HEK293T (cell line): ENCODE results near the gene USB1.
"Not testable (repeated sequence)": the region's sequence is repeated elsewhere in the genome, so short reads cannot be mapped to it uniquely, and the experiment has no call there.

Source experiments
- CTCF ChIA-PET: fragments of 350-600 bp; formaldehyde crosslinking; extraction: SDS; loops from one replicate; lab custom pipeline; 2021; ENCODE audit warnings: antibody characterized with exemption, inconsistent platforms; lab: Yijun Ruan, JAX
- POLR2A ChIA-PET: fragments of 350-600 bp; formaldehyde crosslinking; extraction: SDS; loops from one replicate; lab custom pipeline; 2020; ENCODE audit warnings: antibody characterized with exemption, inconsistent platforms; lab: Yijun Ruan, JAX
- DNase-seq: peaks from one replicate; pipeline ENCODE4 v3.0.0; 2012; ENCODE audit warnings: mixed read lengths; ENCODE audit errors: extremely low spot score
- ARNT ChIP-seq: fragments of 450-650 bp; IDR thresholded peaks from 2 replicates; pipeline ENCODE4 v1.6.1; 2017; ENCODE audit warnings: mild to moderate bottlenecking
- BHLHE40 ChIP-seq: fragments of 450-650 bp; IDR thresholded peaks from 2 replicates; pipeline ENCODE4 v1.6.1; 2016; ENCODE audit warnings: mild to moderate bottlenecking, moderate library complexity, borderline replicate concordance
- CTBP1 ChIP-seq: fragments of 450-650 bp; IDR thresholded peaks from 2 replicates; pipeline ENCODE4 v1.6.1; 2016; ENCODE audit warnings: borderline replicate concordance
- ELF4 ChIP-seq: fragments of 450-650 bp; IDR thresholded peaks from 2 replicates; pipeline ENCODE4 v1.6.1; 2017; ENCODE audit warnings: antibody characterized with exemption
- FOXA1 ChIP-seq: fragments of 450-650 bp; IDR thresholded peaks from 2 replicates; pipeline ENCODE4 v1.6.1; 2016; ENCODE audit warnings: mild to moderate bottlenecking
- FOXK2 ChIP-seq: fragments of 450-650 bp; IDR thresholded peaks from 2 replicates; pipeline ENCODE4 v1.6.1; 2016; ENCODE audit warnings: mild to moderate bottlenecking
- FOXM1 ChIP-seq: fragments of 450-650 bp; IDR thresholded peaks from 2 replicates; pipeline ENCODE4 v1.6.1; 2017; ENCODE audit warnings: mild to moderate bottlenecking, borderline replicate concordance
- HDGF ChIP-seq: fragments of 450-650 bp; IDR thresholded peaks from 2 replicates; pipeline ENCODE4 v1.6.1; 2017; ENCODE audit warnings: antibody characterized with exemption, borderline replicate concordance
- L3MBTL2 ChIP-seq: fragments of 450-650 bp; conservative IDR thresholded peaks from 2 replicates; pipeline ENCODE4 v1.6.1; 2016; ENCODE audit warnings: mild to moderate bottlenecking
- LEF1 ChIP-seq: fragments of 450-650 bp; IDR thresholded peaks from 2 replicates; pipeline ENCODE4 v1.6.1; 2017; ENCODE audit warnings: mild to moderate bottlenecking, borderline replicate concordance
- NFRKB ChIP-seq: fragments of 450-650 bp; IDR thresholded peaks from 2 replicates; pipeline ENCODE4 v1.6.1; 2016; ENCODE audit warnings: mild to moderate bottlenecking, moderate library complexity
- SP1 ChIP-seq: fragments of 450-650 bp; IDR thresholded peaks from 2 replicates; pipeline ENCODE4 v1.6.1; 2017
- SUZ12 ChIP-seq: fragments of 450-650 bp; IDR thresholded peaks from 2 replicates; pipeline ENCODE4 v1.6.1; 2016; ENCODE audit warnings: mild to moderate bottlenecking
- TARDBP ChIP-seq: fragments of 450-650 bp; IDR thresholded peaks from 2 replicates; pipeline ENCODE4 v1.6.1; 2016
- ZNF384 ChIP-seq: fragments of 450-650 bp; IDR thresholded peaks from 2 replicates; pipeline ENCODE4 v1.6.1; 2016
- TF ChIP-seq, protein P1 (sequence below): fragments of 450-650 bp; IDR thresholded peaks from 2 replicates; pipeline ENCODE4 v1.6.1; 2016

USB1 gene

DNA sequence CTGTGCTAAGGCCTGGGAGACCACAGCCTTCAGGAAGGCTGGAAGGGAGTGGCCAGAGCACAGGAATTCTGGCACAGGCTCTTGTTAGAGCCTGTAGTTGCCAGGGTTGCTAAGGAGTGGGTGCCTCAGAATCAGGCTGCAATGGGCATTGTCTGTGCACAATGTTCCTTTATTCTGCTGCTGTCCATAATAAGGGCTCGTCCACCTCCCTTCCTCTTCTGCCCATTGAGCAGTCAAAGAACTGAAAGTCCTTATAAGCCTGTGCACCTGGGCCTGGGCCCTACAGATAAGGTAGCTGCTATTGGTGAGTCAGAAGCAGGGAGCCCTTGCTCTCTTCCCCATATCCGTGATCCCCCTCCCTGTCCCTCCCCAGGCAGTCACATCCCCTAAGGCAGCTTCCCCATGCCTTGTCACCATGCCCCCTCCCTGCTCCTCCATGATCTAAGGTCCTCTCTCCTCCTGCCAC, 24.8 kb upstream of the USB1 start:
- CTCF ChIA-PET: no interaction called here
- no peak for DNase-seq
- TF ChIP-seq BHLHE40 (no peak), ZNF384 (no peak), ARNT (no peak), NFRKB (no peak), SP1 (no peak), FOXK2 (no peak), ELF4 (no peak), FOXM1 (no peak), FOXA1 (no peak), LEF1 (no peak), CTBP1 (no peak)
- TF ChIP-seq, protein P1, sequence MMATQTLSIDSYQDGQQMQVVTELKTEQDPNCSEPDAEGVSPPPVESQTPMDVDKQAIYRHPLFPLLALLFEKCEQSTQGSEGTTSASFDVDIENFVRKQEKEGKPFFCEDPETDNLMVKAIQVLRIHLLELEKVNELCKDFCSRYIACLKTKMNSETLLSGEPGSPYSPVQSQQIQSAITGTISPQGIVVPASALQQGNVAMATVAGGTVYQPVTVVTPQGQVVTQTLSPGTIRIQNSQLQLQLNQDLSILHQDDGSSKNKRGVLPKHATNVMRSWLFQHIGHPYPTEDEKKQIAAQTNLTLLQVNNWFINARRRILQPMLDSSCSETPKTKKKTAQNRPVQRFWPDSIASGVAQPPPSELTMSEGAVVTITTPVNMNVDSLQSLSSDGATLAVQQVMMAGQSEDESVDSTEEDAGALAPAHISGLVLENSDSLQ: no peak
- POLR2A ChIA-PET: no interaction called here

DNA sequence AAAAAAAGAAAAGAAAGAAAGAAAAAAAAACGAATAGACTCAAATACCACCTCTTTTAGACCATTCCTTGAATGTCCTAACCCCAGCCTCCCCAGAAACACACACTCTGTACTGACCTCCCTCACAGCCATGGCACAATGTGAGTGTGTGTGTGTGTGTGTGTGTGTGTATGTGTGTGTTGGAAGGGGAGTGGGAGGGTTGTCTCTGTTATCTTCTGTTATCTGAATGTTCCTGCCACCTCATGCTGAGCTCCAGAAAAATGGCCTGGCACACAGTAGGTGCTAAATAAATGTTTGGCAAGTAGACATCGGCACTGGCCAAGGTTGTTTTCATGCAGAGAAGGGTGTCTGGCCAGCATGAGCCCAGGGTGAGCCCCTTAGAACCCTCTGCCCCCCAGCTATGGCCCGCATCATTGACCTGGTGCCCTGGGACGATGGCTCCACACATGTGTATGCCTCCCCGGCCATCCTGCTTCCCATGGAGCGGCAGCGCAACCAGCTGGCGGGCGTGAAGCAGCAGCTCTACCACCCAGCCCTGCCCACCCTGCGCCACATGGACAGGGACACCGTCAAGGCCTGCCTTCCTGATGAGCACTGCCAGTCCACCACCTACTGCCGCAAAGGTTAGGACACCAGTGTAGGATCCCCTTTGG, 23.7 kb upstream of the USB1 start:
- ChIA-PET POLR2A (no interaction called here), CTCF (interaction anchor here (0.7 kb wide), 1 partner anchor 962 kb away, joined by 3 read pairs; no protein-coding TSS in a partner anchor)
- TF ChIP-seq HDGF: no peak
- no peak for TF ChIP-seq FOXA1
- TF ChIP-seq NFRKB: no peak
- no peak for TF ChIP-seq ARNT
- TF ChIP-seq FOXM1: no peak
- no peak for TF ChIP-seq SUZ12
- no peak for DNase-seq

DNA sequence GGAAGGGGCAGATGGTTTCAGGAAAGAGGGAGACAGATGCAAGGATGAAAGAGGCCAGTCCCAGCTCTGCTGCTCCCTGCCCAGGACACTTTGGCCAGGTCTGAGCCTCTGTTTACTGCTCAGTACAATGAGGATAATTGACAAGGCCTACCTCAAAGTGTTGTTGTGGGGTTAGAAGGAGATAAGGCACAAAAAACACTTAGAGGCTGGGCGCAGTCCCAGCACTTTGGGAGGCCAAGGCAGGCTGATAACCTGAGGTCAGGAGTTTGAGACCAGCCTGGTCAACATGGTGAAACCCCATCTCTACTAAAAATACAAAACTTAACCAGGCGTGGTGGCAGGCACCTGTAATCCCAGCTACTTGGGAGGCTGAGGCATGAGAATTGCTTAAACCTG, 23.1 kb upstream of the USB1 start:
- POLR2A ChIA-PET, CTCF ChIA-PET, DNase-seq: not testable (repeated sequence)

DNA sequence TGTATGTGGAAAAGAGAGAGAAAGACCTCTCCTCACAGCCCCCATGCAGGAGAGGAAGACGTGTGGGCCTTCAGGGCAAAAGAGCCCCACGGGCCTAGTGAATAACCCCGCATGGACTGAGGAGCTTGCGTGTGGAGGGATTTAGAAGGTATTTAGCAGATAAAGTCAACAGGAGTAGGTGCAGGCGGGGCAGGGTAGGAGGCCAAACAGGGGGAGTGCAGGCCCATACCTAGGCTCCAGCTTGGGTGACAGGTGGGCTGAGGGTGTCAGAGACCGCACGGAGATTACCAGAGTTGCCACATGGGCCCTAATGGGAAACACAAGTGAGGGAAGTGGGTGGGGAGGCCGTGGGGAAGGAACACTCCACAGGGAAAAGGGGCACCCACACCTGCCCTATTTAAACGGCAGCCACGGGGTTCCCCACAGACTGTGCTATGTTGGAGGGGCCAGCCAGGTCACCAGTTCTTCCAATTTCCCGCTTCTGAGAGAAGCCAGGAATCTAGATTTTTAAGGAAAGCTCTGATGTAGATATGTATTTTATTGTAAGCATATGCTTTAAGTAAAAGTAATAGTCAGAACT, 22.1 kb upstream of the USB1 start:
- POLR2A ChIA-PET: no interaction called here
- TF ChIP-seq SUZ12: no peak
- no peak for TF ChIP-seq CTBP1
- CTCF ChIA-PET: no interaction called here
- DNase-seq: no peak

DNA sequence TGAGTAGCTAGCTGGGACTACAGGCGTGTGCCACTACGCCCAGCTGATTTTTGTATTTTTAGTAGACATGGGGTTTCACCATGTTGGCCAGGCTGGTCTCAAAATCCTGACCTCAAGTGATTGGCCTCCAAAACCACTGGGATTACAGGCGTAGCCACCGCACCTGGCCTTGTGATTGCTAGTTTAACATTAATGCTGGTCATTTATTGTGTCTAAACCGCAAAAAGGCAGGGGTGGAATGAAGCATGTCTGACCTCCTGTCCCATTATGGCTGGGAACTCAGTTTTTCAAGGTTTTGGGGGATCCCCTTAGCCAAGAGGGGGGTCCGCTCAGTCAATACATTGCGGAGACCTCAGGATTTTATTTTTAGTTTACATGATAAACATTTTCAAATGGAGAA, 19.6 kb upstream of the USB1 start:
- CTCF ChIA-PET: no interaction called here
- POLR2A ChIA-PET: no interaction called here
- no peak for TF ChIP-seq FOXA1
- TF ChIP-seq FOXK2: no peak
- no peak for TF ChIP-seq SUZ12
- TF ChIP-seq ARNT: no peak
- no peak for TF ChIP-seq ELF4
- TF ChIP-seq HDGF: no peak
- no peak for TF ChIP-seq TARDBP
- DNase-seq: no peak

DNA sequence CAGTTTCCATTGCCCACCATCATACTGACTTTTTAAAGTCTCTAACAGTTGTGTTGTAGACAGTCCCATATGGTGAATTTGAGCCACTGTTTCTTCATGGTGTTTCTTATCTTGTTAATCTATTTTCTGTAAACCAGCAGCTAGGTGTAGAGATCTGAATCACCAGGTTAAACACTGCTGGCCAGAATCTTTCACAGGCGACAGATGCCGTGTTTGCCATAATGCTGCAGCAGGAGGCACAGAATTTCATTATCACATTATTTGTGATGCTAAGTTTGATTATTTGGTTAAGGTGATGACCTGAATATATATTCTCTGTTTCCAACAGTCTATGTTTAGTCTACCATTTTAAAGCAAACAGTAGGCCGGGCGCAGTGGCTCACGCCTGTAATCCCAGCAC, 18.8 kb upstream of the USB1 start:
- ChIA-PET CTCF (no interaction called here), POLR2A (no interaction called here)

DNA sequence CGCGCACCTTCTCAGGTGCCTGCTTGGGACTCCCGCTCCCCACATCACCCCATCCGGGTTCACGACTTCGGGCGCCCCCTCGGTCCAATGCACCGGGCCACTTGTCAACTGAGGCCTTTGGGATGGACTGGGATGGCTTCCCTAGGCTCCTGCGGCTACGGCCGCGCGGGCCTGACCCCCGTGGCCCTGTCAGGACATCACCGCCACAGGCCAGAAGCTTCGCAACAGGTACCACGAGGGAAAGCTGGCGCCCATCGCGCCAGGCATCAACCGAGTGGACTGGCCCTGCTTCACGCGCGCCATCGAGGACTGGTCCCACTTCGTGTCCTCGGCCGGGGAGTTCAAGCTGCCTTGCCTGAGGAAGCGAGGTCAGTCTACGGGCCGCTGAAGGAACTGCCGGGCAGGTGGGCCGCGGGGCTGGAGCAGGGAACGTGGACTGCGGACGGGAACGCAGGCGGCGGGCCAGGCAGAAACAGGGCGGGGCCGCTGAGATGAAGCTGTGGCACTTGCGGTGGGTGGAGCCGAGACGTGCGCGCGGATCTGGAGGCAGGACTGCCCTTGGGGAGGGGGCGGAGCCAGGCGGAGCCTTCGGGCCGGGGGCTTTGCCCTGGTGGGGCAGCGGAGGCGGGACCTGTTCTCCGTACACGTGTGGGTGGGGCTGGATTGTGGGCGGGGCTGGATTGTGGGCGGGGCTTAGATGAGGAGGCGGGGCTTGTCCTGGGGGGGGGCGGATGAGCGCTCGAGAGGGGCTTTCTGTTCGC, 16.6 kb upstream of the USB1 start:
- POLR2A ChIA-PET: interaction anchor here (0.8 to 0.9 kb wide), 3 partner anchors 9 to 18 kb away, joined by 3 to 5 read pairs (median 3); no protein-coding TSS in a partner anchor
- CTCF ChIA-PET: interaction anchor here (0.7 kb wide), 1 partner anchor 142 kb away, joined by 3 read pairs; no protein-coding TSS in a partner anchor
- DNase-seq: peak; percentile 99
- TF ChIP-seq HDGF: no peak
- no peak for TF ChIP-seq FOXM1
- TF ChIP-seq SP1: no peak
- TF ChIP-seq ARNT: no peak
- peak; percentile 82 for TF ChIP-seq L3MBTL2
- TF ChIP-seq TARDBP: no peak
- no peak for TF ChIP-seq ZNF384

More for the DNA sequence above, 18.8 kb upstream of the USB1 start:
- TF ChIP-seq TARDBP (no peak), BHLHE40 (no peak), SP1 (no peak), FOXK2 (no peak), L3MBTL2 (no peak), ELF4 (no peak), FOXM1 (no peak), NFRKB (no peak)
- DNase-seq: no peak
